Ecto neural progenitor cell (in vitro differentiated cells): ENCODE results near the gene PITPNM2.
"Not testable (repeated sequence)": the region's sequence is repeated elsewhere in the genome, so short reads cannot be mapped to it uniquely, and the experiment has no call there.

ENCODE experiments used
- DNase-seq: peaks from one replicate; pipeline ENCODE4 v3.0.0-alpha.2; 2018; ENCODE audit warnings: low spot score

The PITPNM2 gene

GRCh38 chr12:123120452-123121166, 30.3 kb downstream of the PITPNM2 start:
- DNase-seq = no peak

GRCh38 chr12:123119808-123120207, 31.1 kb downstream of the PITPNM2 start:
- no peak for DNase-seq

GRCh38 chr12:123118497-123118896, 32.4 kb downstream of the PITPNM2 start:
- no peak for DNase-seq

- no peak for DNase-seq
Observed at GRCh38 chr12:123115409-123116121, 35.3 kb downstream of the PITPNM2 start.

- DNase-seq = no peak
Observed at GRCh38 chr12:123114304-123115083, 36.4 kb downstream of the PITPNM2 start.

GRCh38 chr12:123113026-123113425, 37.9 kb downstream of the PITPNM2 start:
- no peak for DNase-seq

GRCh38 chr12:123111498-123112165, 39.3 kb downstream of the PITPNM2 start:
- DNase-seq = no peak

GRCh38 chr12:123109319-123109772, 41.5 kb downstream of the PITPNM2 start:
- DNase-seq = no peak

- DNase-seq = no peak
Observed at GRCh38 chr12:123108682-123109066, 42.2 kb downstream of the PITPNM2 start.

- DNase-seq = no peak
Observed at GRCh38 chr12:123107926-123108681, 42.8 kb downstream of the PITPNM2 start.

GRCh38 chr12:123106640-123107359, 44.1 kb downstream of the PITPNM2 start:
- no peak for DNase-seq

GRCh38 chr12:123105211-123105826, 45.6 kb downstream of the PITPNM2 start:
- DNase-seq = no peak

GRCh38 chr12:123104809-123105208, 46.1 kb downstream of the PITPNM2 start:
- DNase-seq = no peak

- DNase-seq = not testable (repeated sequence)
Observed at GRCh38 chr12:123104094-123104493, 46.8 kb downstream of the PITPNM2 start.

- DNase-seq = no peak
Observed at GRCh38 chr12:123102781-123103503, 47.9 kb downstream of the PITPNM2 start.

- no peak for DNase-seq
Observed at GRCh38 chr12:123102366-123102765, 48.5 kb downstream of the PITPNM2 start.

GRCh38 chr12:123101526-123101925, 49.4 kb downstream of the PITPNM2 start:
- DNase-seq = no peak
